Measurements from ENCODE around the gene FXYD7.
"Not testable (repeated sequence)": the region's sequence is repeated elsewhere in the genome, so short reads cannot be mapped to it uniquely, and the experiment has no call there.

The FXYD7 gene

DNA sequence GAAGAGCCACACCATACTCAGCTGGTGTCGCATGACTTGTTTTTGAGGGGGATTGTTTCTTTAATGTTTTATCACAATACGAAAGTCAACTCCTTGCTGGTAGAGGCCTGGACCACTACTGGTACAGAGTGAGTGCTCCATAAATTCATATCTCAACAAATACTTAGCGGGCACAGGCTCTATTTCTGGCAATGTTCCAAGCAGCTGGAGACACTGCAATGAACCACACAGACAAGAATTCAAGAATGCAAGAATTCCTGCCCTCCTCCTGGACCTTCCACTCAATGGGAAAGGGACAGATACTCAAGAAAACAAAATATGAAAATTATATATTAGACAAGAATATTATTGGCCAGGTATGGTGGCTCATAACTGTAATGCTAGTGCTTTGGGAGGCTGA lies 6.4 kb downstream of the FXYD7 start:
- no peak for ATAC-seq
- TF ChIP-seq ZFP3 (CRISPR knock-in tag; IDR thresholded peaks at IDR 0.05) (no peak), ZNF8 (CRISPR knock-in tag; IDR thresholded peaks at IDR 0.05) (no peak), TCF4 (CRISPR knock-in tag; IDR thresholded peaks at IDR 0.05; ENCODE audit: borderline replicate concordance) (no peak), ZC3H10 (CRISPR knock-in tag; IDR thresholded peaks at IDR 0.05) (no peak), ZNF565 (CRISPR knock-in tag; conservative IDR thresholded peaks at IDR 0.05; ENCODE audit: low read depth) (no peak), OSR1 (CRISPR knock-in tag; IDR thresholded peaks at IDR 0.05) (no peak), ISL1 (CRISPR knock-in tag; IDR thresholded peaks at IDR 0.05) (no peak), ZFP30 (CRISPR knock-in tag; IDR thresholded peaks at IDR 0.05) (no peak)

- no peak for TF ChIP-seq CSDC2 (CRISPR knock-in tag; IDR thresholded peaks at IDR 0.05)
- no peak for TF ChIP-seq ZNF70 (CRISPR knock-in tag; IDR thresholded peaks at IDR 0.05)
- no peak for TF ChIP-seq ESRRG (CRISPR knock-in tag; IDR thresholded peaks at IDR 0.05)
- no peak for TF ChIP-seq ZFP30 (CRISPR knock-in tag; IDR thresholded peaks at IDR 0.05)
- TF ChIP-seq ARNTL (CRISPR knock-in tag; IDR thresholded peaks at IDR 0.05; ENCODE audit: borderline replicate concordance, low read depth): no peak
- TF ChIP-seq RARB (CRISPR knock-in tag; IDR thresholded peaks at IDR 0.05): no peak
- no peak for TF ChIP-seq TCF4 (CRISPR knock-in tag; IDR thresholded peaks at IDR 0.05; ENCODE audit: borderline replicate concordance)
- no peak for ATAC-seq
Observed at GRCh38 chr19:35150445-35150844, 7.4 kb downstream of the FXYD7 start.

GRCh38 chr19:35151273-35152065 lies 8.4 kb downstream of the FXYD7 start:
- no peak for TF ChIP-seq CSDC2 (CRISPR knock-in tag; IDR thresholded peaks at IDR 0.05)
- TF ChIP-seq ZFP30 (CRISPR knock-in tag; IDR thresholded peaks at IDR 0.05): no peak
- no peak for TF ChIP-seq ISL1 (CRISPR knock-in tag; IDR thresholded peaks at IDR 0.05)
- TF ChIP-seq TOX (CRISPR knock-in tag; IDR thresholded peaks at IDR 0.05; ENCODE audit: borderline replicate concordance): no peak
- no peak for TF ChIP-seq ZFP3 (CRISPR knock-in tag; IDR thresholded peaks at IDR 0.05)
- TF ChIP-seq TSHZ2 (CRISPR knock-in tag; IDR thresholded peaks at IDR 0.05): no peak
- no peak for TF ChIP-seq OSR1 (CRISPR knock-in tag; IDR thresholded peaks at IDR 0.05)
- TF ChIP-seq ZNF565 (CRISPR knock-in tag; conservative IDR thresholded peaks at IDR 0.05; ENCODE audit: low read depth): no peak
- TF ChIP-seq, protein P1, sequence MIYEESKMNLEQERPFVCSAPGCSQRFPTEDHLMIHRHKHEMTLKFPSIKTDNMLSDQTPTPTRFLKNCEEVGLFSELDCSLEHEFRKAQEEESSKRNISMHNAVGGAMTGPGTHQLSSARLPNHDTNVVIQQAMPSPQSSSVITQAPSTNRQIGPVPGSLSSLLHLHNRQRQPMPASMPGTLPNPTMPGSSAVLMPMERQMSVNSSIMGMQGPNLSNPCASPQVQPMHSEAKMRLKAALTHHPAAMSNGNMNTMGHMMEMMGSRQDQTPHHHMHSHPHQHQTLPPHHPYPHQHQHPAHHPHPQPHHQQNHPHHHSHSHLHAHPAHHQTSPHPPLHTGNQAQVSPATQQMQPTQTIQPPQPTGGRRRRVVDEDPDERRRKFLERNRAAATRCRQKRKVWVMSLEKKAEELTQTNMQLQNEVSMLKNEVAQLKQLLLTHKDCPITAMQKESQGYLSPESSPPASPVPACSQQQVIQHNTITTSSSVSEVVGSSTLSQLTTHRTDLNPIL (CRISPR knock-in tag; IDR thresholded peaks at IDR 0.05; ENCODE audit: low read depth): no peak
- no peak for TF ChIP-seq ZNF8 (CRISPR knock-in tag; IDR thresholded peaks at IDR 0.05)
- TF ChIP-seq, protein P2, sequence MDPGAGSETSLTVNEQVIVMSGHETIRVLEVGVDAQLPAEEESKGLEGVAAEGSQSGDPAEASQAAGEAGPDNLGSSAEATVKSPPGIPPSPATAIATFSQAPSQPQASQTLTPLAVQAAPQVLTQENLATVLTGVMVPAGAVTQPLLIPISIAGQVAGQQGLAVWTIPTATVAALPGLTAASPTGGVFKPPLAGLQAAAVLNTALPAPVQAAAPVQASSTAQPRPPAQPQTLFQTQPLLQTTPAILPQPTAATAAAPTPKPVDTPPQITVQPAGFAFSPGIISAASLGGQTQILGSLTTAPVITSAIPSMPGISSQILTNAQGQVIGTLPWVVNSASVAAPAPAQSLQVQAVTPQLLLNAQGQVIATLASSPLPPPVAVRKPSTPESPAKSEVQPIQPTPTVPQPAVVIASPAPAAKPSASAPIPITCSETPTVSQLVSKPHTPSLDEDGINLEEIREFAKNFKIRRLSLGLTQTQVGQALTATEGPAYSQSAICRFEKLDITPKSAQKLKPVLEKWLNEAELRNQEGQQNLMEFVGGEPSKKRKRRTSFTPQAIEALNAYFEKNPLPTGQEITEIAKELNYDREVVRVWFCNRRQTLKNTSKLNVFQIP (CRISPR knock-in tag; IDR thresholded peaks at IDR 0.05; ENCODE audit: borderline replicate concordance, low read depth): no peak
- TF ChIP-seq CSRNP3 (CRISPR knock-in tag; IDR thresholded peaks at IDR 0.05): no peak
- no peak for TF ChIP-seq ZNF70 (CRISPR knock-in tag; IDR thresholded peaks at IDR 0.05)
- TF ChIP-seq SNAI2 (CRISPR knock-in tag; IDR thresholded peaks at IDR 0.05): no peak
- no peak for ATAC-seq

DNA sequence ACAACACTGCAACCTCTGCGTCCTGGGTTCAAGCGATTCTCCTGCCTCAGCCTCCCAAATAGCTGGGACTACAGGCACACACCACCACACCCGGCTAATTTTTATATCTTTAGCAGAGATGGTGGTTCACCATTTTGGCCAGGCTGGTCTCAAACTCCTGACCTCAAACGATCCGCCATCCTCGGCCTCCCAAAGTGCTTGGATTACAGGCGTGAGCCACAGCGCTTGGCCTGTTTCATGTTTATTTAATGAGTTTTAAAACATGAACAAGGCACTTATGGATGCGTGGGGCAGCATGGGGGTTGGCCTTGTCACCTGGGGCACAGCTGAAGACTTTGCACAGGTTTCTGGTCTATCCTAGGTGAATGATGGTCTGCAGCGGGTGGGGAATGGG lies 10.1 kb downstream of the FXYD7 start:
- not testable (repeated sequence) for ATAC-seq
